GM10248 (cell line): ENCODE results near the gene PLEKHM3.

Experiments
- CTCF ChIA-PET: fragments of 300-600 bp; sonication (Branson Sonifier 250); formaldehyde crosslinking; extraction: SDS; loops from one replicate; lab custom pipeline; 2021; ENCODE audit warnings: antibody characterized with exemption; lab: Yijun Ruan, JAX
- POLR2A ChIA-PET: fragments of 350-650 bp; sonication (Branson Sonifier 250); formaldehyde crosslinking; extraction: SDS; loops from one replicate; lab custom pipeline; 2020; ENCODE audit warnings: antibody characterized with exemption; lab: Yijun Ruan, JAX
- DNase-seq: peaks from one replicate; pipeline ENCODE4 v3.0.0; 2012; ENCODE audit errors: extremely low spot score
- CTCF ChIP-seq: IDR thresholded peaks from 2 replicates; pipeline ENCODE4 v1.5.1; 2012; ENCODE audit warnings: mild to moderate bottlenecking, low read depth; ENCODE audit errors: extremely low read depth, missing control alignments, control extremely low read depth

Gene PLEKHM3

GRCh38 chr2:207897541-207898353 is 127.6 kb downstream of the PLEKHM3 start:
- no peak for DNase-seq
- ChIA-PET POLR2A (no interaction called here), CTCF (interaction anchor here (1.1 kb wide), 2 partner anchors 9 to 151 kb away, joined by 4 read pairs; no protein-coding TSS in a partner anchor)
- no peak for TF ChIP-seq CTCF

- no peak for TF ChIP-seq CTCF
- ChIA-PET POLR2A (no interaction called here), CTCF (interaction anchor here (1.0 to 1.3 kb wide), 3 partner anchors 10 to 24 kb away, joined by 3 to 4 read pairs (median 3); no protein-coding TSS in a partner anchor)
- no peak for DNase-seq
These were observed 128.6 kb downstream of the PLEKHM3 start for GRCh38 chr2:207896525-207897285.

- DNase-seq, result no peak
- no peak for TF ChIP-seq CTCF
- CTCF ChIA-PET, result interaction anchor here (1.0 to 4.0 kb wide), 4 partner anchors 10 to 81 kb away, joined by 3 to 13 read pairs (median 3); no protein-coding TSS in a partner anchor
- POLR2A ChIA-PET, result no interaction called here
These were observed 130.0 kb downstream of the PLEKHM3 start for GRCh38 chr2:207895274-207895860.

GRCh38 chr2:207892716-207893402 is 132.5 kb downstream of the PLEKHM3 start:
- no peak for TF ChIP-seq CTCF
- no peak for DNase-seq
- ChIA-PET CTCF (interaction anchor here (1.1 to 4.0 kb wide), 4 partner anchors 9 to 15 kb away, joined by 3 to 13 read pairs (median 4); no protein-coding TSS in a partner anchor), POLR2A (no interaction called here)

- TF ChIP-seq CTCF, result no peak
- no peak for DNase-seq
- ChIA-PET POLR2A (no interaction called here), CTCF (no interaction called here)
These were observed 134.1 kb downstream of the PLEKHM3 start for GRCh38 chr2:207891086-207891844.
